HG02870 (cell line): Measurements from ENCODE around the gene FPGS.

Experiments
- ATAC-seq: cut with Tn5 transposase; IDR thresholded peaks from one replicate; pipeline ENCODE4 v1.9.1; 2021; ENCODE audit warnings: mild to moderate bottlenecking, moderate library complexity; ENCODE audit not compliant: unreplicated experiment

Gene FPGS

DNA sequence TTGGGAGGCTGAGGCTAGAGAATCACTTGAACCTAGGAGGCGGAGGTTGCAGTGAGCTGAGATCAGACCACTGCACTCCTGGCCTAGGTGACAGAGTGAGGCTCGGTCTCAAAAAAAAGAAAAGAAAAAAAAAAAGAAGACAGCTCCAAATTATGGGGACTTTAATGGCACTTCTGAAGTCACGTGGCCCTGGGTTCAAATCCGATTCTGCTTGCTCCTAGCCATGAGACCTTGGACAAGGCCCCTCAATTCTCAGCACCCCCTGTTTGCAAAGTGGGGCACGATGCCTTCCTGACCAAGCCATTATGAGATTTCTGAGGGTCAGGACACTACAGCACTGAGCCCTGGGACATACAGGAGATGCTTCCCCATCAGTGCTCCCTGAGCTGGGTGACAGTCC is 52.8 kb downstream of the FPGS start:
- no peak for ATAC-seq

DNA sequence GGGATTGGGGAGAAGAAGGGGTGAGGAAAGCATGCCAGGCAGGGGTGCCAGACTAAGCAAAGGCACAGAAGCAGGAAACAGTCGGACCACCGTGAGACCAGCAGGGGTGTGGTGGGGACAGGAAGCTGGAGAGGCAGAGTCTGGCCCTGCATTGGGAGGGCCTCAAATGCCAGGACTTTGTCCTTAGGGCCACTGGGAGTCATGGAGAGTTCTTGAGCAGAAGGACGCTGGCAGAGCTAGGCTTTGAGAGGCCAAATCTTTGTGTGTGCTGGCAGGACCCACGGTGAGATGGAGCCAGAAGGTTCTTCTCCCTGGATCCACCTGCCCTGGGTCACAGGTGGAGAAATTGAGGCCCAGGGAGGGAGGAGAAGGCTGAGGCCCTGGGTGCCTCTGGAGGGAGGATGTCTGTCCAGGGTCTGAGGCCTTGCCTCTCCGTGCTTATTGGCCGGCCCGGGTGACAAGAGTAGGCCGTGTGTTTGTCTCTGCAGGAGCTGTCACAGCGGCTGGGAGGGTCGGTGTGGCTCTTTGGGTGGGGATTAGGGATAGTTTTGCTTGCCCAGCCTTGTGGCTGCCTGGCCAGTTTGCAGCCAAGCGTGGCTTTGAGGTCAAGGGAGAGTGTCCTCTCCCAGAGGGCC is 53.5 kb downstream of the FPGS start:
- no peak for ATAC-seq

DNA sequence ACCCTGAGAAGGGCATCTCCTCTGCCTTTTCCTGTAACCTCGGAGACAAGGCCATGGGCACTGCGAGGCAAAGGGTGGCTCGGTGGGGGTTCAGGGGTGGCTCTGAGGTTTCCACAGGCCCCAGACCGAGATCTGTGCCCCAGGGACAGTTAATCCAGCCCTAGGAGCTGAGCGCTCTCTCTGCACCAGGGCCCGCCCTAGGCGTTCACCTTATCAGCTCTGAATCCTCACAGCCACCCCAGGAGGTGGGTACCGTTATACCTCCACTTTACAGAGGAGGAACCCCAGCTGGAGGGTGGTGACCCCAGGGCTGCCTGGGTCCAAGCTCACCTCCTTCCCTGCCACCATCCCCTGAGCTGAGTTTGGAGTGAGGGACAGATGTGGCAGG is 54.0 kb downstream of the FPGS start:
- no peak for ATAC-seq

DNA sequence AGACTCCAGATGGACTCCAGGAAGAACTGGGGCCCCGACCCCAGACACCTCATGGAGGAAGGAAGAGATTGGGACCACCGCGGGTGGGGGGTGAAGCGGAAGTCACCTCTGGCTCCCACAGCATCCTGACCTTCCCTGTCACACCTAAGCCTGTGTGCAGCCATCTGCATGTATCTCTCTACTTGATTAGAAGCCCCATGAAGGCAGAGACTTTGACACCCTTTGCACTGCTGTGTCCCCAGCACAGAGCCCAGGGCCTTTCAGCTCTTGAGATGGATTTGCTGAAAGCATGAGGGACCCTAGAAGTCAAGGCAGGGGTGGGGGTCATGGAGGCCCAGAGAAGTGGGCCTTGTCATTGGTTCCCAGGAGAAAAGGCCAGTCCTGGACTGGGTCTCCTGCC is 54.6 kb downstream of the FPGS start:
- ATAC-seq = no peak

DNA sequence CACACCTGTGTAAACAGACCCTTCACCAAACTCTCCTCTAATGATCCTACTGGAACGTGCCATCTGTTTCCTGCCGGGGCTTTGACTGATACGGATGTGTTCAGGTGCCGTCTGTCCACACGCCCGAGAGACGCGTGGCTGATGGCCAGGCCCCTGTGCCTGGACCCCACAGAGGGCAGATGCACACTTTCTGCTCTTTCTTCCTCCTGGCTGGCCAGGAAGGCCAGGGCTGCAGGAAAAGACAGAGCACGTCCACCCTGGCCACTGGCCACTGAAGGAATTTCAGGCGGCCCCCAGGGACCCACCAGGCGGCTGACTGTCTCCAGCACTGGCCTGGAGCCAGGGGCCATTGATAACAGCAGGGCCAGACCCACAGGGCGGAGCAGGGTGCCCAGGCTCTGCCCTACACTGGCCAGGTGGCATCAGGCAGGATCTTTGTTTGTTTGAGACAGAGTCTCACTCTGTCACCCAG is 55.4 kb downstream of the FPGS start:
- no peak for ATAC-seq

DNA sequence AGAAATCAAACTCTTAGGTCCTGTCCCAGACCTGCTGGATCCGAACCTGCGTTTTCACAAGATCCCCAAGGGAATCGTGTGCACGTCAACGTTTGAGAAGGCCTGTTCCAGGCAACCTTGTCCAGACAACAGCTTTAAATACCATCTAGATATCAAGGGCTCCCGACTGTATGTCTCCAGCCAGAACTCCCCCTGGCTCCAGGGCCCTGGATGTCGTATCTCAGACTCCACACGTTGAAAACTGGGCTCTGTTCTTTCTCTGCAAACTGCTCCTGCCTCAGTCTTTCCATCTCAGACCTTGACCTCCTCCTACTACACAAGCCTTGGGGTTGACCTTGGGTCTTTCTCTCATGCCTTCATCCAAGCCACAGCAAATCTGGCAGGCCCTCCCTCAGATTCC is 57.6 kb downstream of the FPGS start:
- ATAC-seq = no peak

DNA sequence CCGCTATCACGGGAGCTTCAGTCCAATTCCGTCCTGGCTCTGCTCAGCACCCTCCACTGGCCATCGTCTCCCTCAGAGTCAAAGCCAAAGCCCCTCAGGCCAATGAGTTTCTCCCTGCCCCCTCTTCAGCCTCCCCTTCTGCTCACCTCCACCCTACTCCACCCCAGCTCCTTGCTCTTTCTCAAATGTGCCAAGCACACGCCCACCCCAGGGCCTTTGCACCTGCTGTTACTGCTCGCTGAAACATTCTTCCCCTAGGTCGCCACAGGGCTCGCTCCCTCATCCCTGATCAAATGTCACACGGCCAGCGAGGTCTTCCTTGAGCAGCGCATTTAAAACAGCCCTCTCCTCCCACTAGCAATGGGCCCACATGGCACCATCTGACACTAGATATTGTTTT is 58.1 kb downstream of the FPGS start:
- ATAC-seq = no peak

DNA sequence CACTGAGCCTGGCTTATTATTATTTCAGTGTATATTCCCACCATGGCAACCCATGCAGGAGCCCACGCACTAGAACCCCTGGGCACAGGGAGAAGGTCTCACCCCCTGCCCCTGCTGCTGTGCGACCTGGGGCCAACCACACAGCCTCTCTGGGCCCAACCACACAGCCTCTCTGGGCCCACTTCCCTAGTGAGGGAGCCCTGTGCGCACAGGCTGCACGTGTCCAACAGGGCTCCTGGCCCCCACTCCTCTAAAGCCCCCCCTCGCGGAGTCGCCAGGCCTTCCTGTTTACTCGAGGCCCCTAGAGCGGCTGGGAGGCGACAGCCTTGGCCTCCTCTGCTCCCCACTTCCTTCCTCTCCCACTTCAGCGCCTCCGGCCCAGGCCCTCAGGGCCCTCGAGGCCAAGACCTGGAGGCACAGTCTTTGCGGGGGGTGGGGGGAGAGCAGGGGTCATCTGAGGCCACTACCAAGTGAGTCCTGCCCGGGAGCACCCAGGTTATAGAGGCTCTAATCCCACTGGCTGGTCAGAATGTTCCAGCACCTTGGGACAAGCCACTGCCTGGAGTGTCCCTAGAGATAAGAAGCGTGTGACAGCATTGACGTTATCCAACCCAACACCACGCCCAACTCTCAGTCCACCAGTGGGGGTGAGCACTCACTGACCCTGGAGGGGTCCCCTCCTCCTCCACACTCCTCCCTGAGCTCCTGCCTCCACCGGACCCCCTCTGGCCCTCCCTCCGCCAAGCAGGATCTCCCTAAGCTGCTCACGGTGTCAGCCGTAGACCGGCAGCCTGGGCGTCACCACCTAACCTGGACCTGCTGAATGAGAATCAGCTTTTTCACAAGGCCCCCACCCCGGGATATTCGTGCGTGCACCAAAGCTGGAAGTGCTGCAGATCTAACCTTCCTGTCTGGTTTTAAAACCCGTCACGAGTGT is 59.7 kb downstream of the FPGS start:
- no peak for ATAC-seq

DNA sequence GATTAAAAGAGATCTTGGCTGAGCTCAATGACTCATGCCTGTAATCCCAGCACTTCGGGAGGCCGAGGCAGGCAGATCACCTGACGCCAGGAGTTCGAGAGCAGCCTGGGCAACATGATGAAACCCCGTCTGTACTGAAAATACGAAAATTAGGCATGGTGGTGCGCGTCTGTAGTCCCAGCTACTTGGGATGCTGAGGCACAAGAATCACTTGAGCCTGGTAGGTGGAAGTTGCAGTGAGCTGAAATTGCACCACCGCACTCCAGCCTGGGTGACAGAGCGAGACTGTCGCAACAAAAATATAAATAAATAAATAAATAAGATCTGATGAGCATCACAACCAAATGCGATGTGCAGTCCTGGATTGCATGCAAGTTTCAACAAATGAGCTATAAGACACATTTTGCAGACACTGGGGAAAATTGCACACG is 60.5 kb downstream of the FPGS start:
- ATAC-seq = no peak
